HepG2 (cell line): ENCODE measurements around the gene RPS28.

Experiments used
- ZC3H4 ChIP-seq: sonication (generic); formaldehyde crosslinking; IDR thresholded peaks from 2 replicates; pipeline ENCODE4 v1.4.0; 2020; ENCODE audit warnings: missing genetic modification reagents, borderline replicate concordance
- ZNF713 ChIP-seq: sonication (generic); formaldehyde crosslinking; IDR thresholded peaks from 2 replicates; pipeline ENCODE4 v1.4.0; 2020; ENCODE audit warnings: mild to moderate bottlenecking, missing genetic modification reagents

DNA sequence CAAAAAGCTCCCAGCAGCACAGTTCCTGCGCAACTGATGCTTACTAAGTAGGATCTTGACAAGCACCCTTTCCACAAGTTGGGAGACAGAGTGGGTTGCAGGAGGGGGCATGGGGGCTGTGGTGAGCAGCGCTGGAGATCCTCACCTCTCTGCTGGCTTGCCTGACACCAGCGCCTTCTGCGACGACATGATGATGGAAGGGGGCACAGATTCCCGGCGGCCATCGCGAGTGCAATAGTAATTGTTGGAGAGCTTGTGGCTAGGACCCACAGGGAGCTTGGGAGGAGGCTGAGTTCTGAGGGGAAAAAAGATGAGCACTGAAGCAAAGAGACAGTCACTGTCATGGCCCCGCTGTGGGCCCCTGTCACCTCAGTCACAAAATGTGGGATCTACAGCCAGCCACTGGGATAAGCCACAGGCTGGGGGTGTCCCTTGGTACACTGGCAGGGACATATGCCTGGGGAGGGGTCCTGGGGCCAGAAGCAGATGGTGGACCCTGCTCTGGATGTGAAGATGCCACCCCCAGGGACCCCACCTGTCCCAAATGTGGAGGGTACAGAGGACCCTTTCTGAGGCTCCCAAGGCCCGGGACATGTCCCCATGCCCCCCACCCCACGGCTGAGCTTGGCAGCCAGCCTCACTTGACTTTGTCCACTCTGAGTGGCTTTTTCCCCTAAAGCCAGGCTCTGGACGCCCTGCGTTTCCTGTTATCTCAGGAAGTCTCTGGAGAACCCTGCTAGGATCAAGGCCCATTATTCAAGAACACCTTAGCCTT, 4.8 kb upstream of the RPS28 start:
- no peak for TF ChIP-seq ZC3H4
- no peak for TF ChIP-seq ZNF713 (CRISPR knock-in tag)
